Parathyroid adenoma (tissue), 2 donors: ENCODE measurements around the gene PLK2.

Source experiments
- H2AFZ ChIP-seq: fragments of 300-600 bp; sonication (generic); one replicate; pipeline ENCODE4 v1.7.0; 2017; ENCODE audit warnings: antibody characterized with exemption, mild to moderate bottlenecking
- H3K27ac ChIP-seq: fragments of 300-600 bp; sonication (generic); one replicate; pipeline ENCODE4 v1.7.0; 2017
- H3K27me3 ChIP-seq: fragments of 300-600 bp; sonication (generic); one replicate; pipeline ENCODE4 v1.7.0; 2017; ENCODE audit warnings: low read length; ENCODE audit not compliant: control insufficient read depth, insufficient read depth
- H3K36me3 ChIP-seq: fragments of 300-600 bp; sonication (generic); one replicate; pipeline ENCODE4 v1.7.0; 2017; ENCODE audit warnings: low read length; ENCODE audit not compliant: control insufficient read depth, insufficient read depth
- H3K4me1 ChIP-seq: fragments of 300-600 bp; sonication (generic); one replicate; pipeline ENCODE4 v1.7.0; 2017; ENCODE audit warnings: control low read depth
- H3K4me2 ChIP-seq: fragments of 300-600 bp; sonication (generic); one replicate; pipeline ENCODE4 v1.7.0; 2017; ENCODE audit warnings: low read length
- H3K4me3 ChIP-seq: fragments of 300-600 bp; sonication (generic); one replicate; pipeline ENCODE4 v1.7.0; 2017; ENCODE audit warnings: low read depth, low read length
- H3K79me2 ChIP-seq: fragments of 300-600 bp; sonication (generic); one replicate; pipeline ENCODE4 v1.7.0; 2017; ENCODE audit warnings: control low read depth
- H3K9ac ChIP-seq: fragments of 300-600 bp; sonication (generic); one replicate; pipeline ENCODE4 v1.7.0; 2017; ENCODE audit warnings: mild to moderate bottlenecking
- H3K9me3 ChIP-seq: fragments of 300-600 bp; sonication (generic); one replicate; pipeline ENCODE4 v1.7.0; 2017; ENCODE audit warnings: low read length; ENCODE audit not compliant: control insufficient read depth
- CTCF ChIP-seq: fragments of 300-600 bp; sonication (generic); IDR thresholded peaks from one replicate; pipeline ENCODE4 v1.7.0; 2017; ENCODE audit warnings: antibody characterized with exemption, mild to moderate bottlenecking
- donor health status: primary hyperparathyroidism.

The PLK2 gene

GRCh38 chr5:58491216-58491892, 31.5 kb upstream of the PLK2 start, which contains the start of gene GAPT:
Gene GAPT (plus strand): TSS chr5:58491435. CDS start chr5:58494537, 3,102 bp downstream.
- no peaks in the 10 kb centered on the region for H3K79me2 ChIP-seq
- no peak within 1 kb of the TSS for H3K4me3 ChIP-seq
- no peak within 1 kb of the TSS for H3K4me2 ChIP-seq
- H3K9ac ChIP-seq = no peak within 1 kb of the TSS
- no peak within 1 kb of the TSS for H3K27ac ChIP-seq
- H3K4me1 ChIP-seq = no peaks in the 10 kb centered on the region
- H3K9me3 ChIP-seq = no peaks in the 10 kb centered on the region
- H3K27me3 ChIP-seq = no peaks in the 10 kb centered on the region
- TF ChIP-seq CTCF = no peak
- no peaks in the 10 kb centered on the region for H3K36me3 ChIP-seq
- H2AFZ ChIP-seq = no peak within 1 kb of the TSS

GRCh38 chr5:58490402-58491050, 30.6 kb upstream of the PLK2 start:
- TF ChIP-seq CTCF = no peak
- no peaks in the 10 kb centered on the region for H3K9me3 ChIP-seq
- no peak overlapping the region for H3K4me2 ChIP-seq
- H3K27ac ChIP-seq = no peak overlapping the region
- H3K9ac ChIP-seq = no peak overlapping the region
- H3K79me2 ChIP-seq = no peaks in the 10 kb centered on the region
- H3K4me3 ChIP-seq = no peak overlapping the region
- no peak overlapping the region for H2AFZ ChIP-seq
- H3K4me1 ChIP-seq = no peaks in the 10 kb centered on the region
- H3K36me3 ChIP-seq = no peaks in the 10 kb centered on the region
- H3K27me3 ChIP-seq = no peaks in the 10 kb centered on the region

- Histone ChIP-seq H3K9me3 (no peaks in the 10 kb centered on the region), H3K79me2 (no peaks in the 10 kb centered on the region), H2AFZ (no peak overlapping the region), H3K4me1 (no peaks in the 10 kb centered on the region), H3K9ac (no peak overlapping the region), H3K27ac (no peak overlapping the region), H3K36me3 (no peaks in the 10 kb centered on the region), H3K27me3 (no peaks in the 10 kb centered on the region), H3K4me2 (no peak overlapping the region), H3K4me3 (no peak overlapping the region)
- TF ChIP-seq CTCF = no peak
Measured at GRCh38 chr5:58486290-58486689, 26.4 kb upstream of the PLK2 start.

- Histone ChIP-seq H3K4me2 (no peak overlapping the region), H3K4me3 (no peak overlapping the region), H2AFZ (no peak overlapping the region), H3K4me1 (no peaks in the 10 kb centered on the region), H3K9ac (no peak overlapping the region), H3K36me3 (no peaks in the 10 kb centered on the region), H3K27ac (no peak overlapping the region), H3K79me2 (no peaks in the 10 kb centered on the region), H3K27me3 (no peaks in the 10 kb centered on the region), H3K9me3 (no peaks in the 10 kb centered on the region)
- no peak for TF ChIP-seq CTCF
Measured at GRCh38 chr5:58484505-58484904, 24.6 kb upstream of the PLK2 start.

- Histone ChIP-seq H3K4me2 (no peak overlapping the region), H3K36me3 (no peaks in the 10 kb centered on the region)
Measured at GRCh38 chr5:58482536-58482935, 22.6 kb upstream of the PLK2 start.

More at GRCh38 chr5:58482536-58482935, 22.6 kb upstream of the PLK2 start:
- Histone ChIP-seq H3K4me1 (no peaks in the 10 kb centered on the region), H3K27me3 (no peaks in the 10 kb centered on the region), H3K9ac (no peak overlapping the region), H3K27ac (no peak overlapping the region), H3K4me3 (no peak overlapping the region), H3K79me2 (no peaks in the 10 kb centered on the region), H3K9me3 (no peaks in the 10 kb centered on the region), H2AFZ (no peak overlapping the region)
- no peak for TF ChIP-seq CTCF
